Amniotic stem cell (primary cell): Measurements from ENCODE around the gene GOLGA6L9.
"Not testable (repeated sequence)": the region's sequence is repeated elsewhere in the genome, so short reads cannot be mapped to it uniquely, and the experiment has no call there.

Experiments
- DNase-seq: peaks from one replicate; lab custom pipeline; 2025; lab: John Stamatoyannopoulos, UW

GOLGA6L9 gene

DNA sequence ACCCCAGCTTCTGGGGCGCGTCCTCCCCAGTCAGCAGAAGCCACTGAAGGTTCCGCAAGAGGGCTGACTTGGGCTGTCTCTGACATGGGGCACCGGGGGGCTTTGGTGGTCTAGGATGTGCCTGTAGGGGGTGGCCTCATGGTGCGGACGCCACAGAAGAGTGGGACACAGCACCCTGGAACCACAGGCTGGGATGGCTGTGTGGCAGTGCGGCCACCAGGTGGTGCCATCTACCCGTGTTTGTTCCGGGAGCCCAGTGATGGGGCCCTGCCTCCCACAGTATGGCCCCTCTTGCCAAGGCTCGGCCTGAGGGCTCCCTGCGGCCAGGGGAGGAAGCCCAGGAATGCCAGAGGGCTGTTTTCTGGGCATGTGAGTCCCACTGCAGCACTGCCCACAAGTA, 38.6 kb downstream of the GOLGA6L9 start:
- DNase-seq = not testable (repeated sequence)

DNA sequence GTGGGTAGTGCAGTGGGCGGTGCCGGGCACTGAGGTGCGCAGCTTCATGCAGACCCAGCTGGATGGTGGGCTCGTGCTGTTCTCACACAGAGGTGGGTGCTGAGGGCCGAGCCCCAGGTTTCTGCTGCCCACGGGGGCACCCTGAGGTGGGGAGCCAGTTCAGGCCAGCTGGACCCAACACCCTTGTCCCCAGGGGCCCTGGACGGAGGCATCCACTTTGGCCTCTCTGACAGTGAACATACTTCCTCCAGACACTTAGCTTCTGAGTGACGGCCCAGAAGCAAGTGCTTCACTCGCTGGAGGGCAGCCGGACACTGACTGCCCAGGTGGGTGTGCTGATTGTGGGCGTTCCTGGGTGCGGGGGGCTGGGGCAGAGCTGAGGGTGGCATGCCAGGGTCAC, 39.8 kb downstream of the GOLGA6L9 start:
- DNase-seq = not testable (repeated sequence)

DNA sequence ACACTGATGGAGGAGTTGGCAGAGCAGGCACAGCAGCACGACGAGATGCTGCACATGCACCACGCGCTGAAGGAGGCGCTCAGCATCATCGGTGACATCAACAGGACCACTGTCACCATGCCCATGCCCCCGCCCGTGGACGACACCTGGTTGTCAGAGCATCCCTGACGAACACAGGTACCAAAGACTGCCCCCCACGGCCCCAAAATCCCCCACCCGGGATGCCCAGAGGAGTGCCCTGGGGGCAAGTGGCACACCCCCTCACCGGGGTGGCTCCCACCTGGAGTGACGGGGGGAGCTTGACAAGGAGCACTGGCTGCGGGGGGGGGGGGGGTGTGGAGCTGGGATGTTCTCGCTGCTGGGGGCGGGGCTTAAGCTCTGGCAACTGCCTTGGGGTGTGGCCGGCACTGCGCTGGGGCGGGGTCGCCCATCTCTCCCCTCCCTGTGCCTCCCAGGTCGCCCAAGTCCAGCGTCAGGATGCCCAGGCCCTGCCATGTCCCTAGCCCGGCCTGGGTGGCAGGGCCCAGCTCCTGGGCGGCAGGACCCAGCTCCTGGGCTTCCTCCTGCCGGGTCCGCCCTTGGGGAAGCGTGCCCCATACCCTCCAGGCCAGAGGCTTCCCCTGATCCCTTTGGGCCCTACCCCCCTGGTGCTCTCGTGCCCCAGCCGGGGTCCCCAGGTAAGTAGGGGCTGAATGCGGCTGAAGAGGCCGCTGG, 42.8 kb downstream of the GOLGA6L9 start:
- DNase-seq = not testable (repeated sequence)

DNA sequence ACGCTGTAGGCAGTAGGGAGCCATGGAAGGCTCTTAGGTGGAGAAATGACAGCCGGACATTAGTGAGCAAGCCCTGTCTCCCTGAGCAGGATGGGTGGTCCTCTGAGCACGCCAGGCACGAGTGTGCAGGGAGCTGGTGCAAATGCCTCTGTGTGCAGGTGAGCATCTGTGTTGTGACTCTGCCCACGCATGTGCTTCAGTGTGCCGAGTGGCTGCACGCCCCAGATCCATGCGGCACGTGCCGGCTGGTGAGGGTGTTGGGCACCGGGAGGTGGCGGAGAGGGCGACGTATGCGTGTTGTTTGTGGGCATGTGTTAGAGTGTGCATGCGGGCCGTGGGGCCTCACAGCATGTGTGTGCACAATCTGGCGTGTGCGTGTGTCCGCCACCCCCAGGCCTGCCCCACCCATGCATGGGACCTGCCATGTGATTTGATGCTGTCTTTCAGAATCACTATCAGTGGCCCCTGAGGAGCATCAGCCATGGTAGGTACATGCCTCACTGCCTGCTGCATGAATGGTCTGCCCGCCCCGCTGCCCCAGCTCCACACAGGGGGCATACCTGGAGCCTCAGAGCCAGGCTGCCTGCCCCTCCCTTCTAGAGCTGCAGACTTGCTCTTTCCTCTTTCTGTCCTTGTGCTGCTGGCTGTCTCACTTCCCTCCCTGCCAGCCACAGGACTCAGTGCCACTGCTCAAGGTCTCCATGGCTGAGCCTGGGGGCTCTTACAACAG, 45.1 kb downstream of the GOLGA6L9 start:
- not testable (repeated sequence) for DNase-seq

DNA sequence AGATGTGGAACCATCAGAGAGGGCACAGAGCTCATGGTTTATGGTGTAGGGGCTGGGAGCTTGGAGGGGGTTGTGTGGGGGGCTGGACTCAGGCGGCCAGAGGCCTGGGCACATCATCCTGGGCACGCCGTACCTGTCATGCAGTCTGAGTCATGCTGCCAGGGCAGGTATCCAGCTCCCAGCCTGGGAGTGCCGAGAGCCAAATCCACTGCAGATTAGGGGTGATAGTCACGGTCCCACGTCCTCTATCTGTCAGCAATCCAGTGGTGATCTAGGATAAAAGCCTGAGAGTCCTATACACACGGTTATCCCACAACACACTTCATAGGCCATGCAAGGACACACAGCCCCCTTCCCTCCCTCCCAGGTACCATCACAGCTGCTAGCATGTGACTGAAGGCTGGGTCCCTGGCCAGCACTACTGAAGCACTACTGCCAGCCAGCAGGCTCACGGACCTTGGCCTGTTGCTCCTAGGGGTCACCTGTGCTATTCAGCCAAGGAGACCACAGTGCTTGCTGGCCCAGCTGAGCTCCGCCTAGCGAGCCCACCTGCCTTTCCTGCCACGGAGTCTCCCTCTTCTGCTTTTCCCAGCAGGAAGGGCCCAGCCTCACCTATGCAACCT, 45.8 kb downstream of the GOLGA6L9 start:
- DNase-seq = not testable (repeated sequence)

DNA sequence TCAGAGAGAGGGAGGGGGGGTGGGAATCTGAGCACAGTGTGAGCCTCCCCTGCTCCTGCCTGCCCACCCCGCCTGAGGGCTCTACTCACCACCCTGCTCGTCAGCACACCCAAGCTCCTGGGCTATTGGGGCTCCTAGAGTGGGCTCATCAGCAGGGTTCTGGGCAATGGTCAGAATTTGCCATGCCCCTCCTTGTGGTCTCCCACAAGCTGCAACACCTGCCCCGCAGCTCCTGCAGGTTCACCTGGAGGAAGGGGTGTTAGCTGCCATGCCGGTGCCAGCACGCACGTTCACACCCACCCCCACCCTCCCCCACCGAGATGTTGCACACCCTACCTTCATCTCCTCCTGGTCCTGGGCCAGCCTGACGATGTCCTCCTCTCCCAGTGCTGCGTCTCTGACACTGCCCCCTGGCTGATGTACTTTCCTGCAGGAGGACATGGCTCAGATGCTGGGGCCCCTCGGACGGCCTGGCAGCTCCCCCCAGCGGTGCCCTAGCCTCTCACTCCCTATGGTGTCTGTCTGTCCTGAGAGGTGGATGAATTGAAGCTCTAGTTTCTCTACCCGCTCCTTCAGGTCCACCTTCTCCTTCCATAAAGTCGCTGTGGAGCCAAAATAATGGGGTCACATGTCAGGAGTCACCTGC, 47.2 kb downstream of the GOLGA6L9 start:
- DNase-seq = not testable (repeated sequence)

DNA sequence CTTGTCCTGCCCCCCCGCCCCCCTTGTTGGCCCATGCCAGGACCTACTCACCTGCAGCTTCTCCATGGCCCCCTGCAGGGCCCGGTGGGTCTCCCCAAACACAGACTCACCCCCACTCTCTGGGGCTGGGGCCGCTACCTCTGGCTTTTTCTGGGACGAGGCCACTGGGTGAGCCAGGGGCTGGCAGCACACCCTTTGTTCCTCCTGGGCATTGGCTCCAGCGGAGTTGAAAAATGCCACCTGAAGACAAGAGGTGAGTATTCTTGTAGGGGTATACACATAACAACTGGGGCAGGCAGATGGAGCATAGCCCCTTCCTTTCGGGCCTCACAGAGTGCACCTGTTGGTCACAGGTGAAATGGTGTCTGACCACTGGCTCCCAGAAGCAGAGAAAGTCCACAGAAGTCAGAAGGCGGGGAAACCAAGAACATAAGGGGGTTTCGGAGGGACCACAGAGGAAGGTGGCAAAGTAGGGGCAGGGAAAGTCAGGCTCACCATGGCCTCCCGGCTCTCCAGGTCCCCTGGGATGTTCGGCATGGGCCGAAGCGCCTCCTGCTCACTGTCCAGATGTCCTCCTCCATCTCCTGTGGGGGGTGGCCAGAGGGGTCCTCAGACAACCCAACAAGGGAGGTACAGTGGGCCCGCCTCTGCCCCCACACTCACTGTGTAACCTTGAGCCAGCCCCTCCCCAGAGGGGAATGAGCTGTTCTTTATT, 47.9 kb downstream of the GOLGA6L9 start:
- not testable (repeated sequence) for DNase-seq
